ENCODE measurements around the gene BCOR.

The BCOR gene

GRCh38 chrX:40112996-40113395 is 15.2 kb upstream of the BCOR start:
- DNase-seq (ENCODE audit: low read depth), result no peak

GRCh38 chrX:40111868-40112267 is 14.1 kb upstream of the BCOR start:
- DNase-seq (ENCODE audit: low read depth), result no peak

GRCh38 chrX:40109288-40110008 is 11.7 kb upstream of the BCOR start:
- no peak for DNase-seq (ENCODE audit: low read depth)

- peak; percentile 51 for DNase-seq (ENCODE audit: low read depth)
Measured at GRCh38 chrX:40108959-40109287, 11.2 kb upstream of the BCOR start.

GRCh38 chrX:40108162-40108958 is 10.6 kb upstream of the BCOR start:
- no peak for DNase-seq (ENCODE audit: low read depth)

- DNase-seq (ENCODE audit: low read depth), result no peak
Measured at GRCh38 chrX:40107291-40108161, 9.8 kb upstream of the BCOR start.

DNA sequence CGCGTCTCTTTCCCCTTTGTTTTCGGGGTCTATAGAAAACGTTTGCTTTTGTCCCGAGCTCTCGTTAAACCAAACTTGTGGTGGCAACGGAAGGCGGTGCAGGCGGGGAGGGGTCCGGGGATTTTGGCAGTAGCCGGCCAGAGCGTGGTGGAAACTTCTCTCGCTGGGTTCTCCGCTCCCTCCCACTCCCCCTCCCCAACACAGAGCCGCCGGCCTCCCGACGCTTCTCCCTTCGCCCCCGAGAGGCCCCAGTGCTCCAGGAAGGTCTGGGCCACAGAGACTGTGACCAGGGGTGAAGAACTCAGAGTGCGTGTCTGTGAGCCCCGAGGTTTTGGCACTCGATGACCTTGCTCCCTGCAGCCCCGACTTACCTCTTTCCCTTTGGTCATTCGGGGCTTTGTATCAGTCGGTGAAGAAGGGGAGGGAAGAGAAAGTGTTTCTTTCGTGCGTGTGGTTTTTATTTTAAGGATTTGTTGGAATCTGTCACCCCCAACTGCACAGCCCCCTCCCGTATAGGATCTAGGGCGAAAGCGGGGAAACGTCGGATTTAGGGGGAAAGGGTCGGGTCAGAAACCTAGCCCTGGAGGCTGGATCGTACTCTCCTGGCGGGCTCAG is 9.0 kb upstream of the BCOR start:
- DNase-seq (ENCODE audit: low read depth), result no peak

GRCh38 chrX:40105835-40106675 is 8.3 kb upstream of the BCOR start:
- DNase-seq (ENCODE audit: low read depth), result peak; percentile 61

- no peak for DNase-seq (ENCODE audit: low read depth)
Measured at GRCh38 chrX:40104985-40105834, 7.5 kb upstream of the BCOR start.

GRCh38 chrX:40104630-40104984 is 6.8 kb upstream of the BCOR start:
- no peak for DNase-seq (ENCODE audit: low read depth)

- DNase-seq (ENCODE audit: low read depth), result no peak
Measured at GRCh38 chrX:40103565-40104323, 6.0 kb upstream of the BCOR start.

GRCh38 chrX:40102393-40103381 is 4.9 kb upstream of the BCOR start:
- no peak for DNase-seq (ENCODE audit: low read depth)

GRCh38 chrX:40101430-40101802 is 3.7 kb upstream of the BCOR start:
- DNase-seq (ENCODE audit: low read depth), result no peak

- no peak for DNase-seq (ENCODE audit: low read depth)
Measured at GRCh38 chrX:40100537-40101429, 3.0 kb upstream of the BCOR start.

GRCh38 chrX:40100141-40100536 is 2.4 kb upstream of the BCOR start:
- DNase-seq (ENCODE audit: low read depth), result no peak

- no peak for DNase-seq (ENCODE audit: low read depth)
Measured at GRCh38 chrX:40099055-40099958, 1.5 kb upstream of the BCOR start.
